HS-5 (cell line): ENCODE data around the gene SLC25A45.

Source experiments
- DNase-seq: peaks from one replicate; pipeline ENCODE4 v3.0.0-alpha.2; 2012; ENCODE audit warnings: low read depth

The SLC25A45 gene

DNA sequence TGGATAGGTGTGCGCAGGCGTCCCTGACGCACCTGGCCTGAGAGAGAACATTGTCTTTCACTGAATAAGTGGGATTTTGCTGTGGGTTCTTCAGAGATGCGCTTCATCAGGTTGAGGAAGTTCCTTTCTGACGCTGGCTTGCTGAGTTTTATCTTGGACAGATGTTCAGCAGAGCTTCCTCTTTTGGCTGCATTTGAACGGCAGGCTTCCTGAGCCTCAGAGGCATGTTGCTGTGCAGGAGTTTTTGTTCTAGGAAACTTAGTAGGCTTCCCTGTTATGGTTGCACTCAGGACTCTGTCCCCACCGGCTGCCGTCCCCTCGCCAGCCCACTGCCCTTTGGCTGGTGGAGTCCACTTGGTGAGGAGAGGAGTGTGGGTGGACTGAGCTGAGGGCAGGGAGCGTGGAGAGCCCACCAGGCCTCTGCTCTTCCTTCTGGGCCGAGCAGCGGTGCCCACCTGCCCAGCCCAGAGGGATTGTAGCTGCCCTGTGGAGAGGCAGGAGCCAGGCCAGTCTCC is 21.2 kb upstream of the SLC25A45 start:
- DNase-seq: no peak

DNA sequence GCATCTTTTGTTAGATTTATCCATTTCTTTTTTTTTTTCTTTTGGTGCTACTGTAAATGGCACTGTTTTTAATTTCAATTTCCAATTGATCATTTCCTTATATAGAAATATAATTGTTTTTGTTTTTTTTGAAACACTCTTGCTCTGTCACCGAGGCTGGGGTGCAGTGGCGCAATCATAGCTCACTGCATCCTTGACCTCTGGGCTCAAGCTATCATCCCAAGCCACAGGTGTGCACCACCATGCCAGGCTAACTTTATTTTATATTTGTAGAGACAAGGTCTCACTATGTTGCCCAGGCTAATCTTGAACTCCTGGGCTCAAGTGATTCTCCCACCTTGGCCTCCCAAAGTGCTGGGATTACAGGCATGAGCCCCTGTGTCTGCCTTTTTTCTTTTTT is 20.3 kb upstream of the SLC25A45 start:
- DNase-seq: no peak

DNA sequence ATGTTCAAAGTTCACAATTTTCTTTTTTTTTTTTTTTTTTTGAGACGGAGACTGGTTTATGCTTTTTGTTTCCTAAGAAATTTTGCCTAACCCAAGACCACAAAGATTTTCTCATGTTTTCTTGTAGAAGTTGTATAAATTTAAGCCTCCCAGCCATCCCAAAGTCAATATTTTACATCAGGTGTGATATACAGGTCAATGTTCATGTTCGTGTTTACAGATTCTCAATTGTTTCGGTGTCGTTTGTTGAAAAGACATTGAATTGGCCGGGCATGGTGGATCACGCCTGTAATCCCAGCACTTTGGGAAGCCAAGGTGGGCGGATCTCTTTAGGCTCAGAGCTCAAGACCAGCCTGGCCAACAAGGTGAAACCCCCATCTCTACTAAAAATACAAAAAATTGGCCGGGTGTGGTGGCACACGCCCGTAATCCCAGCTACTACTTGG is 19.4 kb upstream of the SLC25A45 start:
- no peak for DNase-seq

DNA sequence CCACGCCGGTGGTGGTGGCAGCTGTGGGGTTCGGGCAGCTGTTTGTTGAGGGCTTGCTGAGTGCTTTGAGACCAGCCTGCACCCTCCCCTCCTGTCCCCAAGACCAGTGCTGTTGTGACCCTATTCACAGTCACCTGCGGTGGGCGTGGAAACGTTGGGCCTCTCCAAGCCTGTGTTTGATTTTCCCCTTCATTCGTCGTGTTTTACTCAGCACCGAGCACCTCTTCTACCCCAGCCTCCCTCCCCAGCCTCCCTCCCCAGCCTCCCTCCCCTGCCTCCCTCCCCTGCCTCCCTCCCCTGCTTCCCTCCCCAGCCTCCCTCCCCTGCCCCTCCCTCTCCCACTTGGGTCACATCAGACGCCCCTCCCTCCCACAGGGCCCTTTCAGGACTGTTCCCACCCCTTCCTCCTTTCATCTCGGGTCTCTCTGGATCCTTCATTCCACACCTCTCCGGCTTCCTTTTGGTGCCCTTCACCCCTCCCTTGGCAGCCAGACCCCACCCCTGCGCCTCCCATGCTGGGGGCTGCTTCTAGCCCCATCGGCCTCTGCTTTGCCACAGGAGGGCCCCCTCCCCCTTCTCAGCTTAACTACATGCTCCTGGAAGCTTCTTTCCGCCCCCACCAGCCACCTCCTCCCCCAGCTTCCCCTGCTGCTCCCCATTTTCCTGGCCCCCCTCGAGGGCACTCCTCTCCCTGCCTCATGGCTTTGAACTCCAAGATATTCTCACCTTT is 18.8 kb upstream of the SLC25A45 start:
- no peak for DNase-seq

DNA sequence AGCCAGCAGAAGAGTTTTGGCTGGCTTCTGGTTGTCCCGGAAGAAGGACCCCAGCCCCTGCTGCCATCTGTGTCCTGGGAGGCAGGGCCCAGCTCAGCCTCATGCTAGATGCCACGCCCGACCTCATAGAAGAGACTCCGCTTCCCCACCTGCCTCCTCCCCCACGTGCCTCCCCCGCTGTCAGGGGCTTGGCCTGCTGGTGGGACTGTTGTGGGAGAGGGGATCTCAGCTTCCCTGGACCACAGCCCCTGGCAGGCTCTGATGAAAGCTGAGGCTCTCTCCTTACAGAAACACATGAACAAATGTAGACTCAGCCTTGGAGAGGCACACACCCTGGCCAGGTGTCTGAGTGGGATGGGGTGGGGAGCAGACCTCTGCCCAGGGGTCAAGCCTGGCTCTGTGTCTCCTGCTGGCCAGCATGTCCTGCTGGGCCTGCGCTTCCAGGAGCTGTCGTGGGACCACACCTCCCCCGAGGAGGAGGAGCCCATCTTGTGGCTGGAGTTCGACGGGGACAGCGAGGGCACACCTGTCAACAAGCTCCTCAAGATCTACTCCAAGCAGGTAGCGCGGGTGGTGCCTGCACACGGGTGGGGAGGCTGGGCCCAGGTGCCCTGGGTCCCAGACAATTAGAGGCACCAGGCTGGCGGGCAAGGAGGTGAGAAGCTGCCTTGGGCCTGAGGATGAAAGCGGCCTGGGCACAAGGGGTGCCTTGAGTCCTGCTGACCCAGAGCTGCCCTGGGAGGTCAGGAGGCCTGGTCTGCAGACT is 18.0 kb upstream of the SLC25A45 start:
- DNase-seq: no peak

DNA sequence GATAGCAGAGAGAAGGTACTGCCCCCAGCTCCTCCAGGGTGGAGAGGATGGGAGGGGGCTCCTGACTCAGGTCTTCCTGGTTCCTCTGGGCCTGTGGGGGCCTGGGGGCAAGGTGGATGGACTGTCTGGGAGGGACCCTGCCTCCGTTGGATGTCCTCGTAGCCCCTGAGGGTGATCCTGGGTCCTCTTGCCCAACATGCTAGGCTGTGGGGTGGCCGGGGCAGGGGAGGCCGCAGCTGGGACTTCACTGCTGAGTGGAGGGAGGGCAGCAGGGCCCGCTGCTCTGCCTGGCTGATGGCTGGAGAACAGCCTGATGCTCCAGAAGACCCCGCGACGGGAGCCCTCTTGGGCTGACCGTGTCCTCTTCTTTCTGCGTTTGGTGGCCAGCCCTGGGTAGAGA is 17.4 kb upstream of the SLC25A45 start:
- no peak for DNase-seq

DNA sequence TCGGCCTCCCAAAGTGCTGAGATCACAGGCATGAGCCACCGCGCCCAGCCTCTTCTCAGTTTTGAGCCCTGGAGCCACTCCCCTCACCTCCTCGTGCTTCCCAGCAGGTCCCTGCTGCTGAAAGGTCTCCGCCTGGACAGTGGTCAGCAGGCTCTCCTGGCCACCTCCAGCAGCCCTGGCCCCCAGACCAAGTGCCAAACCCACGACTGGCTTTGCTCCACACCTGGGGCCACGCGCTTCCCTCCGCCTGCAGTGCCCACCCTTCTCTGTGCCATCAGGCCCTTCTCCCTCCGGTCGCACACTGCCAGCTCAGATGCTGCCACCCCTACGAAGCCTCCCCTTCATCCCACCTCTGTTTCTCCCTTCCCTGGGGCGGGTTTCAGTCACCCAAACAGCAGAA is 16.8 kb upstream of the SLC25A45 start:
- DNase-seq: no peak

DNA sequence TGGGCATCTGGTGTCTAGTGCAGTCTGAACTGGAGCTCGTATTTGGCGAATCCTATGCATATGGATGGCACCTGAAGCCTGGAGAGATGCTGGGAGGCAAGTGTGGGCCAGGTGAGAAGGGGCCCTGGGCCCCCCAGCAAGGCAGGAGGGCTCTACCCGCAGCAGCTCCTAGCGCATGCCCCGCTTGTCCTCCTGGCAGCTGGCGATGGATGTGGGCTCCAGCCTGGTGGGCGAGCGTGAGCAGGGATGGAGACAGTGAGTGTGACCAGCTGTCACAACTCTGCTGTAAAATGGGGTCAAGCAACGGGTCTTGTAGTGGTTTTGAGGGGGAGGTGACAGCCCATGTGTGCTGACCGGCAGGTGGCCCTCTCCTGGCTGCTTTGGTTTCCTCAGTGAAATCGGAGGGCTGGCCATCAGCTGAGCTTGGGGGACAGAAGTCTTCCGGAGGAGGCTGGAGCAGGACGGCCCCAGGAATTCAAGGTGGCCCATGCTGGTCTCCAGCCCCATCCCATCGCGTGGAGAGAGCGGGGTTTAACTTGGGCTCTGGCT is 16.0 kb upstream of the SLC25A45 start:
- no peak for DNase-seq

DNA sequence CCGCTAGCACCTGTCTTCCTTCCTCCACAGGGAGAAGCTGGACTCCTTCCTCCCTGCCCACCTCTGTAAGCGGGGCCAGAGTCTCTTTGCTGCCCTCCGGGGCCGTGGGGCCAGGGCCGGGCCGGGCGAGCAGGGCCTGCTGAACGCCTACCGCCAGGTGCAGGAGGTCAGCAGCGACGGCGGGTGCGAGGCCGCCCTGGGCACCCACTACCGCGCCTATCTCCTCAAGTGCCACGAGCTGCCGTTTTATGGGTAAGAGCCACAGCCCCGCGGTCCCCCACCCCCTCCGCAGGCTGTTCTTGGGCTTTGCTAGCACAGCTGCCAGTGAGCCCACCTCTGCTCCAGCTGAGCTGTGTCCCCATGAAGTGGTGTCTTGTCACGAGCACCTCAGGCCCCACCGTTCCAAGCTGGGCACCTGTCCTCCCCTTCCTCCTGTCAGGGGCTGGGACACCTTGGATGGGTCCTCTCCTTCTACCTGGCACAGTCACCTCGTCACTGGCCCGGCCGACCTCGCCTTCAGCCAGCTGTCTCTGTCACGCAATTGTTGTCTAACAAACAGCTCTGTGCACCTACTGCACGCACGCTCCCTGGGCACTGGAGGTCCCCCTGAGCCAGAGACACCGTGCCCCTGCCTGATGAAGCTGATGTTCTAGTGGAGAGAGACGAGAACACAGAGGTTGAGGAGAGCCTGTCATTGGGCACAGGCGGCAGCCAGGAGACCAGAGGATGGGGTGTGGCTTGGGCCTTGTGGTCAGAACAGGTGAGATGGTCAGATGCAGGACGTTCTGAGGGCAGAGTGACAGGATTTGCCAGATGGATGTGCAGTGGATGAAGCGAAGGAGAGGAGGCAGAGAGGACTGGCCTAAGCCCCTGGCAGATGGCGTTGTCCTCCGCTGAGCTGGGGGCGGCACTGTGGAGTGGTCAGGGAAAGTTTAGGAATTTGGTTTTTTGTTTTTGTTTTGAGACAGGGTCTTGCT is 14.6 kb upstream of the SLC25A45 start:
- DNase-seq: no peak

DNA sequence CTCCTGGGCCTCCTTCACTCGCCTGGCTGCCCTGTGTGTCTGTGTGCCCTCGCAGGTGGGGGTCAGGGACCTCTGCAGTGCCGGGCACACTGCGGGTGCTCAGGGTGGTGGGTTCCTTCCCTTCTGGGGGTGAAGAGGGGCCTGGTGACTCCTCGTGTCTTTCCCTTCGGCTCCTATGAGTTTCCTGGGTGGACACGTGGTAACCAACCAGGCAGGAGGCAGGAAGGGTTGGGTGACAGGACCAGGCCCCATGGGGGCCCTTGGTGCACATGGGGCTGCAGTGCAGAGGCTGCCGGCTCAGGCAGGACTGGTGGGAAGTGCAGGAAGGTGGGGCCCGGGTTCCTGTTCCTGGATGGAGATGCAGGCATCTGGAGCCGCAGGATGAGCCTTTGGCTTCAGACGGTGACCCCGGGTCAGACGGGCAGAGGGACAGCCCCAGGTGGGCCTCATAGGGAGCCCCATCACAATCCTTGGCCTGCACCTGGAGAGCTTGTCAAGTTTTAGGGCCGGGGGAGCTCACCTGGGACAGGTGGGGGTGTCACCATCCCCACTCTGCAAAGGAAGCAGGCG is 13.6 kb upstream of the SLC25A45 start:
- no peak for DNase-seq

DNA sequence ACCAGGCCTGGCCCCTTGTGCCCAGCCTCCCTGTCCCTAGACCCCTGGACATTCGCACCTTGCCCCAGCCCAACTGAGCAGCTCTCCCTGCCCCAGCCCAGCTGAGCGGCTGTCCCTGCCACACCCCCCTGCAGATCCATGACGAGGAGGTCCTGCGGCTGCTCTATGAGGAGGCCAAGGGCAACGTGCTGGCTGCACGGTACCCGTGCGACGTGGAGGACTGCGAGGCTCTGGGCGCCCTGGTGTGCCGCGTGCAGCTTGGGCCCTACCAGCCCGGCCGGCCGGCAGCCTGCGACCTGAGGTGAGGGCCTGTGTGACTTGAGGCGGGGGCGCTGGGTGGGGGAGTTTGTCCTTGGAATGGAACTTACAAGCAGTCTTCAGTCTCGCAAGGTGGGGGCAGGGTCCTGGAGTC is 11.7 kb upstream of the SLC25A45 start:
- no peak for DNase-seq

DNA sequence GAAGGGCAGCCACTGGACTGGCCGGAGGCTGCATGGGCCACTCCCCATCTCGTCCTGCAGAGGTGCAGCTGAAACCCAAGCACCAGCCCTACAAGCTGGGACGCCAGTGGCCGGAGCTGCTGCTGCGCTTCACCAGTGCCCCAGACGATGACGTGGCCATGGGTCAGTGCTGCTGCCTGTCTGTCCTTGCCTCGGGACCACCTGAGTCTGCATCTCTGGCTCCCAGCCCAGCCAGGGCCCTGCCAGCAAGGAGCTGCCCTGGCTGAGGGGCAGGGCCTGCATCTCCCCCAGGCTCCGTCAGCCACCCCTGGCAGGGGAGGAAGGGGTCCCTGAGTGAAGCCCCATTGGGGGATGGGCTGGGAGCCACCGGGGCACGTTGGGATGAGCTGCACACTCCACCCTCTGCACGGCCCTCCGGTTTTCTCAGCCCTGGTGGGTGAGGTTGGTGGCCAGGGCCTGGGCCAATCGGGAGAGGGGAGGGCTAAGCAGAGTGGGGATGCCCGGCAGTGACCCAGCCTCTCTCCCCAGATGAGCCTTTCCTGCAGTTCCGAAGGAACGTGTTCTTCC is 11.2 kb upstream of the SLC25A45 start:
- DNase-seq: no peak

DNA sequence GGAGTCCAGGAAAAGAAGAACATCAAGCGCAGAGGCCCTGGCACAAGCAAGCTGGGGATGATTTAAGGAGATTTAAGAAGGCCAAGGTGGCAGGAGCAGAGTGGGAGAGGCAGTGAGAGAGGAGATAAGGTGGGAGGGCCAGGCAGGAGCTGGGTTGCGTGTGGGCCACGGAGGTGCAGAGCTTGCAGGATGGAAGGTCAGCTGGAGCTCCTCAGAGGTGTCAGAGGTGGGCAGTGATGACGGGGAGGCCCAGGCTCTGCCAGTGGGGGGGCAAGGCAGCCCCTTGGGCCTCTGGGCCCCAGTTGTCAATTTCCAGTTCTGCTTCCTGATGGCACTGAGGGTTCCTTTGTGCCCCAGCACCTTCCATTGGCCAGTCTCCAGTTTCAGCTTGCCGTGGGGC is 10.5 kb upstream of the SLC25A45 start:
- DNase-seq: no peak

DNA sequence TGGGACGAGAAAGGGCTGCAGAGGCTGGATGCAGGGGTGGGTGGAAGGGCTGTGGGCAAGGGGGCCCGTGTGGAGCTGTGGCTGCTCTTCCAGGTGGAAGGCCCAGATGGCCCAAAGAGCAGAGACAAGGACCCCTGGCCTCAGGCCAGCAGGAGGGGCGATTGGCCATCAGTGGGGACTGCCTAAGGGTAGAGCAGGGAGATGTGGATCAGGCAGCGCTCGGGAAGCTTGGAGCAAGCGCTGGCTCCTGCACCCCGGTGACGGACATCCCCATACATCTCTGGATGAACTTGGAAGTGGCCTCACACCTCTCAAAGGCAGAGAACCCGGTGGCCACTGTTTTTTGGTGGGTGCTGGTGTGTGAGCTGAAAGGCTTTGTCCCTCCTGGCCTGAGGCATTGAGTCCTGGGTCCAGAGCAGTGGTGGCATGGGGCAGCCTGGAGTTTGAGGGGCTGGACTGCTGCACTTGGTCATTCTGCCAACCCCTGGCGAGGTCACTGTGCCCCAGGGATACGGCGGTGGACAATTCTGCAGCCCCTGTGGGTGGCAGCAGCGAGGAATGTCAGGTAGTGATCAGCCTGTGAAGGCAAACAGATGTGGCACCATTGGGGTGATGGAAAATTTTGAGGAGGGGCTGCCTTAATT is 9.9 kb upstream of the SLC25A45 start:
- no peak for DNase-seq

DNA sequence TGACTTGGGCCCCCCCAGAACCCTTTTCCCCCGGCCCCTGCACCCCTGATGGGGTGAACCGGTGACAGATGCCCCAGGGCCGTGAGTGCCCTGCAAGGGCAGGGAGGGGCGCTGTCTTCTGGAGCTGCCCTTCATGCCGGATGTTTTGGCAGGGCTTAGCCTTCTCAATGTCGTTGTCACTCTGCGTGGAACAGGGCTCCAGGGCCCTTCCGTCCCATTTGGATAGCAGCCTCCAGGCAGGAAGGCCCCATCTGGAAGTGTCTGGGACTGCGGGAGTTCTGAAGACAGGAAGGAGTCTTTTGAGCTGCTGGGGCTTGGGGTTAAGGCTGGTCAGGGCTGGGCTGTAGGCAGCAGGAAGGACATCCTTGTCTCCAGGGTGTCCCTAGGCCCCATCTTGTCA is 8.6 kb upstream of the SLC25A45 start:
- no peak for DNase-seq

DNA sequence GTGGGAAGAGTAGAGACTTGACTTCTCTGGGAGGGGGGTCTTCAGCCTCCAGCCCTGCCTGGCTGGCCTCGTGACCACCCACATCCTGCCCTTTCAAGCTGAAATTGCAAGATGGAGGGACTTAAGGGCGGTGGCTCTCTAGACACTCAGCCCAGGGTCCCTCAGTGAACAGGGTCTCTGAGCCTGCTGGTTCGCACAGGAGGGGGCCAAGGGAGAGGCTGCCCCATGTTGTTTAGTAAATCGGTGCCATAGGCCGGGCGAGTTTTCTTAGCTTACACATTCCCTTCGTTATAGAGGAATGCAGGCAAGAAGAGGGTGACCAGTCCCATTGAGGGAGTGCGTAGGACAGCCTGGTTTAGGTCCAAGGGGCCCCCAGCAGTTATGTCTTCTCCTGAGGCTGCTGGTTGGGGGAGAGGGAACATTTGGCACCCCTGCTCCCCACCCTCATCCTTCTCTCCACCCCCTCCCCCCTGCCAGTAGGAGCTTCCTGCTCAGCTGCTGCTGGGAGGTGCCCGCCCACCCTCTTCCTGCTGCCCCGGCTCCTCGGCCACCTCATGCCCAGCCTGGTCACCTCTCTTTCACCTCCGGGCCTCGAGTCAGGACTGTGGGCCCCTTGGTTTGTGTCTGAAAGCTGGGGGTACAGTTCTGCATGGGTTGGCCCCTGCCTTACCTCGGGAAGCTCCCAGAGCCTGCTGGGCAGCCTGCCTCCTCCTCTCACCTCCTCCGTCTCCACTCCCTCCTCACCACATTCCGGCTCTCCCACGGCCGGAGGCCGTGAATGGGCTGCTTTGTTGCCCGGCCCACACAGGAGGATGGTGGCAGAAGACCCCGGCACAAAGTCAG is 7.9 kb upstream of the SLC25A45 start:
- no peak for DNase-seq

DNA sequence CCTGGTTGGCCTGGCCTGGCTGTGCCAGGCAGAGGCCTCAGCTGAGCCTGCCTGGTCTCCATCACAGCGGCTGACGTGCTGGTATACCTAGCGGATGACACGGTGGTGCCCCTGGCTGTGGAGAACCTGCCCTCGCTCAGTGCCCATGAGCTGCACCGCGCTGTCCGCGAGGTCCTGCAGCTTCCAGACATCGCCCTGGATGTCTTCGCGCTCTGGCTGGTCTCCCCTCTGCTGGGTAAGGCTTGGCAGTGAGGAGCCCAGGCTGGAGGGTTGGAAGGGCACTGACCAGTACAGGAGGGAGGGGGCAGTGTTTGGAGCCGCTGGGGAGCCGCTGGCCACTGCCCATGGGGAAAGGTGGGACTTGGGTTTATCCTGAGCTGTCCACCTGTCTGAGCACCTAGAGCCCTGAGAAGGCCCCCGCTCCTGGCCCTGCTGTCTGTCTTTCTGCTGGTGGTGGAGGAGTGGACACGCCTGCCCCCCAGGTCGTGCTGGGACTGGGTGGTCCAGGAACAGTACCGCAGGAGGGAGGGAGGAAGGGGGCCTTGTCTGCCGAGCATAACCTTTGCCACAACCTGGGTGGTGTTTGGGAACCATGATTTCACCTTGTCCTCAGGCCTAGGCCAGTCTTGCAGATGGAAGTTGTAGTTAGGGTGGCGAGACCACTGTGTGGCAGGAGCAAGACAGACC is 7.0 kb upstream of the SLC25A45 start:
- DNase-seq: no peak

DNA sequence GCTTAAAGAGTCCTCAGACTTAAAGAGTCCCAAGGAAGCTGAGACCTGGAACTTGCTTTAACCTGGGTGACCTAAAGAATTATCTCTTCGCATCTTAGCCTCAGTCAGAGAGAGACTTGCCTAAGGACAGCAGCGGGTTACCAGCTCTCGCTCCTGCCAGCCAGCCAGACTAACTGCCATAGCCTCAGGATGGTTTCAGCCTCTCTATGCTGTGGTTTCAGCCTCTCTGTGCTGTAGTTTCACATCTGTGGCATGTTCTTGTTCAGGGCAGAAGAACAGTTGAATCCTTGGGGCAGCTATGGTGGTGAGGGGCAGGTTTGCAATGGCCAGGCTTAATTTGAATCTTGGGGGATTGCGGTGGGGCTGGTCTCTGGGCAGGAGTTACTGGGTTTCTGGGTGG is 6.3 kb upstream of the SLC25A45 start:
- no peak for DNase-seq
